GM12878 (cell line): Measurements from ENCODE around the gene TNFRSF1B. TPM values are rescaled to one million over a fixed set of nuclear protein-coding genes. Genes with fewer than 3 reads are reported as not detected.

Source experiments
- ATAC-seq: fragments of 200-7000 bp; cut with Tn5 transposase; 3 replicates; pipeline ENCODE4 v1.9.1; 2020; ENCODE audit warnings: mild to moderate bottlenecking, moderate library complexity
- BruUV-seq: library from RNA; stranded (reverse); fragments of 400-500 nt; replicated peaks from 2 replicates; lab custom pipeline; 2021; lab: Mats Ljungman, UMichigan
- CTCF ChIA-PET: fragments of 300-600 bp; sonication (Branson Sonifier 250); formaldehyde crosslinking; extraction: SDS; loops from one replicate; lab custom pipeline; 2021; ENCODE audit warnings: inconsistent platforms; lab: Yijun Ruan, JAX
- POLR2A ChIA-PET: fragments of 350-600 bp; formaldehyde crosslinking; extraction: SDS; loops from one replicate; lab custom pipeline; 2021; ENCODE audit warnings: inconsistent platforms; lab: Charles Lee
- RAD21 ChIA-PET: fragments of 300-600 bp; sonication (Branson Sonifier 250); formaldehyde crosslinking; loops from one replicate; lab custom pipeline; 2023; ENCODE audit warnings: antibody characterized with exemption; ENCODE audit not compliant: unreplicated experiment; lab: Charles Lee
- SMC1A ChIA-PET: fragments of 300-600 bp; sonication (Branson Sonifier 250); formaldehyde crosslinking; loops from one replicate; lab custom pipeline; 2023; ENCODE audit not compliant: unreplicated experiment, uncharacterized antibody; lab: Charles Lee
- DNase-seq: peaks from one replicate; pipeline ENCODE4 v3.0.0-alpha.2; 2011; ENCODE audit warnings: low read depth, low spot score
- FAIRE-seq: peaks from 3 replicates; lab custom pipeline; 2011; peaks lifted over from hg19 to GRCh38; lab: Jason Lieb, UNC
- H2AFZ ChIP-seq: 2 replicates; pipeline ENCODE4 v1.6.0; 2011; ENCODE audit warnings: low read depth, low read length, control low read depth; ENCODE audit not compliant: control insufficient read depth
- H3K27ac ChIP-seq: 2 replicates; pipeline ENCODE4 v1.5.1; 2011; ENCODE audit warnings: control low read depth; ENCODE audit not compliant: control insufficient read depth, insufficient read depth
- H3K27me3 ChIP-seq, 2 experiments: replicated peaks in 1 of 2; 2 replicates each; pipeline versions ENCODE4 v1.6.0 to v1.6.1; 2011; ENCODE audit warnings: low read length in 1 of 2; ENCODE audit not compliant: control insufficient read depth in 2 of 2, insufficient read depth in 2 of 2
- H3K36me3 ChIP-seq, 2 experiments: 2 replicates each; pipeline ENCODE4 v1.5.1; 2011; ENCODE audit warnings: low read length in 1 of 2; ENCODE audit not compliant: control insufficient read depth in 2 of 2, insufficient read depth in 2 of 2
- H3K4me1 ChIP-seq: 2 replicates; pipeline ENCODE4 v1.6.1; 2011; ENCODE audit warnings: mild to moderate bottlenecking, low read length, moderate library complexity, mixed read lengths; ENCODE audit not compliant: control insufficient read depth, insufficient read depth
- H3K4me2 ChIP-seq: 2 replicates; pipeline ENCODE4 v1.6.0; 2011; ENCODE audit warnings: control low read depth; ENCODE audit not compliant: control insufficient read depth, insufficient read depth
- H3K4me3 ChIP-seq: fragments of 200-600 bp; sonication (generic); 2 replicates; pipeline ENCODE4 v1.5.1; 2016
- H3K79me2 ChIP-seq: 2 replicates; pipeline ENCODE4 v1.6.0; 2011; ENCODE audit warnings: low read length; ENCODE audit not compliant: control insufficient read depth, insufficient read depth
- H3K9ac ChIP-seq: 2 replicates; pipeline ENCODE4 v1.8.0; 2011; ENCODE audit warnings: low read length, control low read depth, mixed read lengths; ENCODE audit not compliant: control insufficient read depth, insufficient read depth
- H3K9me3 ChIP-seq: replicated peaks from 3 replicates; pipeline ENCODE4 v1.5.1; 2011; ENCODE audit warnings: mild to moderate bottlenecking, low read length; ENCODE audit not compliant: control insufficient read depth, insufficient read depth
- H4K20me1 ChIP-seq: 2 replicates; pipeline ENCODE4 v1.6.0; 2011; ENCODE audit not compliant: control insufficient read depth, insufficient read depth
- FOXM1 ChIP-seq: IDR thresholded peaks from 2 replicates; pipeline ENCODE4 v1.6.1; 2012; ENCODE audit warnings: low read depth, mild to moderate bottlenecking, inconsistent platforms, low read length, moderate library complexity
- MEF2A ChIP-seq: IDR thresholded peaks from 2 replicates; pipeline ENCODE4 v1.6.1; 2011; ENCODE audit warnings: low read depth, mild to moderate bottlenecking, low read length, moderate library complexity; ENCODE audit not compliant: insufficient read depth
- YBX1 ChIP-seq: fragments of 450-650 bp; IDR thresholded peaks from 2 replicates; pipeline ENCODE4 v1.6.1; 2016; ENCODE audit warnings: antibody characterized with exemption
- ZBED1 ChIP-seq: IDR thresholded peaks from 2 replicates; pipeline ENCODE4 v1.6.1; 2016; ENCODE audit warnings: borderline replicate concordance
- WGBS: methylation state at CpG from one replicate; pipeline ENCODE4 v1.1.6; 2016; ENCODE audit warnings: low lambda C conversion rate; ENCODE audit not compliant: insufficient replicate concordance, insufficient coverage; ENCODE audit errors: missing lambda C conversion rate; 5-methylcytosine and 5-hydroxymethylcytosine counted together
- in situ Hi-C: fragments of 300-500 bp; cut with MboI; formaldehyde crosslinking; loops from 9 replicates; pipeline ENCODE4 v1.14.3; 2018; ENCODE audit warnings: mixed read lengths
- intact Hi-C: fragments of 100-400 bp; cut with micrococcal nuclease; formaldehyde crosslinking; loops from one replicate; pipeline ENCODE4 v1.14.2; 2022; ENCODE audit not compliant: unreplicated experiment
- polyA plus RNA-seq, 11 experiments: library from polyadenylated mRNA; depleted of rRNA in 4 of 11; unstranded in 6 of 11; stranded (reverse) in 5 of 11; fragments of >200 nt; fragmentation: Nextera tagmentation in 4 of 11; fragmentation: Illumina TruSeq in 1 of 11; extraction: Ambion mirVana in 4 of 11; extraction: Trizol in 1 of 11; gene quantifications; 1 replicate in 1 of 11; 2 replicates in 10 of 11; pipeline versions ENCODE4 v1.2.1 to v1.2.3, GENCODE V29; 2011 to 2016; ENCODE audit warnings: inconsistent platforms in 2 of 11, missing spikeins in 2 of 11, low read depth in 1 of 11
- total RNA-seq, 4 experiments: library from RNA; depleted of rRNA in 3 of 4; stranded (reverse); fragments of >200 nt in 3 of 4; fragmentation: Illumina TruSeq in 1 of 4; extraction: Trizol in 1 of 4; gene quantifications; 2 replicates each; pipeline versions ENCODE4 v1.2.1 to v1.2.3, GENCODE V29; 2013 to 2021
- TF ChIP-seq, protein P1 (sequence below): fragments of 150-350 bp; IDR thresholded peaks from 2 replicates; pipeline ENCODE4 v1.6.1; 2014; ENCODE audit warnings: mild to moderate bottlenecking, low read depth, low read length
- TF ChIP-seq, protein P2 (sequence below): IDR thresholded peaks from 2 replicates; pipeline ENCODE4 v1.6.1; 2012; ENCODE audit warnings: low read depth, low read length, improper control_type of control experiment

TNFRSF1B gene
- total and polyA plus RNA-seq, 10 of the 15 experiments (the other 5 are each of a cell fraction or from before 2014, with no cell fraction given), result 10.1 to 87.2 (median 37.3) TPM

GRCh38 chr1:12134716-12135115 is 32.1 kb upstream of the TNFRSF1B start:
- ATAC-seq (no peak), DNase-seq (no peak), FAIRE-seq (no peak)
- ChIA-PET POLR2A (interaction anchor here (1.0 kb wide), 1 partner anchor 30 kb away, joined by 3 read pairs; no protein-coding TSS in a partner anchor), CTCF (interaction anchor here (1.1 to 1.3 kb wide), 2 partner anchors 10 to 12 kb away, joined by 4 to 9 read pairs; no protein-coding TSS in a partner anchor), SMC1A (interaction anchor here (1.2 kb wide), 1 partner anchor 12 kb away, joined by 5 read pairs; no protein-coding TSS in a partner anchor), RAD21 (interaction anchor here (2.3 kb wide), 1 partner anchor 10 kb away, joined by 7 read pairs; no protein-coding TSS in a partner anchor)
- Histone ChIP-seq H3K79me2 (no peaks in the 10 kb centered on the region), H2AFZ (no peak overlapping the region), H4K20me1 (no peaks in the 10 kb centered on the region), H3K4me3 (no peak overlapping the region), H3K27me3 (no peaks in the 10 kb centered on the region), H3K9ac (no peak overlapping the region), H3K4me2 (no peak overlapping the region), H3K4me1 (no peaks in the 10 kb centered on the region), H3K9me3 (no peaks in the 10 kb centered on the region), H3K27ac (no peak overlapping the region), H3K36me3 (peaks cover 6 to 22% of the 10 kb centered on the region in 2 experiments)
- intact Hi-C loops (loop anchor here (5.0 kb wide), 1 partner anchor 38 kb away; no protein-coding TSS in a partner anchor), in situ Hi-C loops (no loop called here)
- 74% methylated on average over 10 of the region's 10 CpGs for WGBS
- BruUV-seq, result no TSS peak
- TF ChIP-seq MEF2A, result no peak
- TF ChIP-seq, protein P1, sequence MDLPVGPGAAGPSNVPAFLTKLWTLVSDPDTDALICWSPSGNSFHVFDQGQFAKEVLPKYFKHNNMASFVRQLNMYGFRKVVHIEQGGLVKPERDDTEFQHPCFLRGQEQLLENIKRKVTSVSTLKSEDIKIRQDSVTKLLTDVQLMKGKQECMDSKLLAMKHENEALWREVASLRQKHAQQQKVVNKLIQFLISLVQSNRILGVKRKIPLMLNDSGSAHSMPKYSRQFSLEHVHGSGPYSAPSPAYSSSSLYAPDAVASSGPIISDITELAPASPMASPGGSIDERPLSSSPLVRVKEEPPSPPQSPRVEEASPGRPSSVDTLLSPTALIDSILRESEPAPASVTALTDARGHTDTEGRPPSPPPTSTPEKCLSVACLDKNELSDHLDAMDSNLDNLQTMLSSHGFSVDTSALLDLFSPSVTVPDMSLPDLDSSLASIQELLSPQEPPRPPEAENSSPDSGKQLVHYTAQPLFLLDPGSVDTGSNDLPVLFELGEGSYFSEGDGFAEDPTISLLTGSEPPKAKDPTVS, result no peak
- TF ChIP-seq, protein P2, sequence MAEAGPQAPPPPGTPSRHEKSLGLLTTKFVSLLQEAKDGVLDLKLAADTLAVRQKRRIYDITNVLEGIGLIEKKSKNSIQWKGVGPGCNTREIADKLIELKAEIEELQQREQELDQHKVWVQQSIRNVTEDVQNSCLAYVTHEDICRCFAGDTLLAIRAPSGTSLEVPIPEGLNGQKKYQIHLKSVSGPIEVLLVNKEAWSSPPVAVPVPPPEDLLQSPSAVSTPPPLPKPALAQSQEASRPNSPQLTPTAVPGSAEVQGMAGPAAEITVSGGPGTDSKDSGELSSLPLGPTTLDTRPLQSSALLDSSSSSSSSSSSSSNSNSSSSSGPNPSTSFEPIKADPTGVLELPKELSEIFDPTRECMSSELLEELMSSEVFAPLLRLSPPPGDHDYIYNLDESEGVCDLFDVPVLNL, result no peak
- TF ChIP-seq YBX1, result no peak
- TF ChIP-seq FOXM1, result no peak
- no peak for TF ChIP-seq ZBED1
